Mesenchymal stem cell (in vitro differentiated cells and primary cell): ENCODE measurements around the gene ZBTB7C.
A peak's percentile ranks its signal among the peaks of the same experiment; 100 is the strongest.

ENCODE experiments used
- DNase-seq: peaks from one replicate; pipeline ENCODE4 v3.0.0-alpha.2; 2013
- H2AFZ ChIP-seq: one replicate; pipeline ENCODE4 v1.6.1; 2013; ENCODE audit warnings: low read depth, mild to moderate bottlenecking, control low read depth, inconsistent platforms, low read length, moderate library complexity
- H2AK5ac ChIP-seq: 2 replicates; pipeline ENCODE4 v1.6.1; 2013; ENCODE audit warnings: low read length, moderate library complexity, mild to moderate bottlenecking, inconsistent platforms; ENCODE audit not compliant: severe bottlenecking
- H2BK120ac ChIP-seq: one replicate; pipeline ENCODE4 v1.6.1; 2013; ENCODE audit warnings: low read depth, mild to moderate bottlenecking, inconsistent platforms, low read length, moderate library complexity
- H2BK12ac ChIP-seq, 2 experiments: one replicate each; pipeline ENCODE4 v1.6.1; 2013; ENCODE audit warnings: inconsistent platforms in 2 of 2, low read length in 2 of 2, mild to moderate bottlenecking in 2 of 2, moderate library complexity in 2 of 2, control low read depth in 1 of 2
- H2BK15ac ChIP-seq: one replicate; pipeline ENCODE4 v1.6.1; 2013; ENCODE audit warnings: mild to moderate bottlenecking, low read depth, inconsistent platforms; ENCODE audit not compliant: poor library complexity, severe bottlenecking
- H2BK5ac ChIP-seq: 2 replicates; pipeline ENCODE4 v1.6.1; 2013; ENCODE audit warnings: low read depth, mild to moderate bottlenecking, low read length, control low read depth, inconsistent platforms; ENCODE audit not compliant: poor library complexity, severe bottlenecking
- H3K14ac ChIP-seq, 2 experiments: one replicate each; pipeline ENCODE4 v1.6.1; 2013; ENCODE audit warnings: inconsistent platforms in 2 of 2, low read length in 2 of 2, control low read depth in 1 of 2, mild to moderate bottlenecking in 1 of 2, moderate library complexity in 1 of 2
- H3K18ac ChIP-seq, 2 experiments: one replicate each; pipeline ENCODE4 v1.6.1; 2013; ENCODE audit warnings: inconsistent platforms in 2 of 2, low read length in 2 of 2, control low read depth in 1 of 2, low read depth in 1 of 2, mild to moderate bottlenecking in 1 of 2
- H3K23ac ChIP-seq, 2 experiments: one replicate each; pipeline ENCODE4 v1.6.1; 2013; ENCODE audit warnings: inconsistent platforms in 2 of 2, low read length in 2 of 2, mild to moderate bottlenecking in 2 of 2, moderate library complexity in 2 of 2, control low read depth in 1 of 2
- H3K27ac ChIP-seq: 2 replicates; pipeline ENCODE4 v1.5.1; 2013; ENCODE audit warnings: mild to moderate bottlenecking, moderate library complexity, low read length, control low read depth, inconsistent platforms; ENCODE audit not compliant: poor library complexity, severe bottlenecking
- H3K27me3 ChIP-seq, 2 experiments: 2 replicates each; pipeline versions ENCODE4 v1.6.1 to v1.7.0; 2013; ENCODE audit warnings: low read length in 2 of 2, mild to moderate bottlenecking in 2 of 2, moderate library complexity in 2 of 2, control low read depth in 1 of 2, inconsistent platforms in 1 of 2; ENCODE audit not compliant: control insufficient read depth in 1 of 2, insufficient read depth in 1 of 2
- H3K36me3 ChIP-seq, 2 experiments: 2 replicates each; pipeline versions ENCODE4 v1.6.1 to v1.7.0; 2013; ENCODE audit warnings: low read length in 2 of 2, control low read depth in 1 of 2, inconsistent platforms in 1 of 2, low read depth in 1 of 2, mild to moderate bottlenecking in 1 of 2; ENCODE audit not compliant: insufficient read depth in 2 of 2, control insufficient read depth in 1 of 2
- H3K4ac ChIP-seq, 2 experiments: one replicate each; pipeline ENCODE4 v1.6.1; 2013; ENCODE audit warnings: inconsistent platforms in 2 of 2, low read length in 2 of 2, mild to moderate bottlenecking in 2 of 2, moderate library complexity in 2 of 2, control low read depth in 1 of 2, low read depth in 1 of 2
- H3K4me1 ChIP-seq: 2 replicates; pipeline ENCODE4 v1.6.1; 2013; ENCODE audit warnings: low read depth, low read length, control low read depth; ENCODE audit not compliant: control insufficient read depth, insufficient read depth
- H3K4me2 ChIP-seq: 2 replicates; pipeline ENCODE4 v1.6.1; 2013; ENCODE audit warnings: low read length, mild to moderate bottlenecking, inconsistent platforms; ENCODE audit not compliant: poor library complexity, severe bottlenecking
- H3K4me3 ChIP-seq, 2 experiments: 2 replicates each; pipeline versions ENCODE4 v1.5.1 to v1.7.0; 2013; ENCODE audit warnings: low read length in 2 of 2, mild to moderate bottlenecking in 2 of 2, control low read depth in 1 of 2, low read depth in 1 of 2; ENCODE audit not compliant: insufficient read depth in 1 of 2
- H3K79me1 ChIP-seq: replicated peaks from 2 replicates; pipeline ENCODE4 v1.6.1; 2013; ENCODE audit warnings: mild to moderate bottlenecking, control low read depth, low read length, inconsistent platforms; ENCODE audit not compliant: poor library complexity, severe bottlenecking
- H3K9ac ChIP-seq: 2 replicates; pipeline ENCODE4 v1.7.0; 2013; ENCODE audit warnings: mild to moderate bottlenecking, low read length, moderate library complexity
- H3K9me3 ChIP-seq: 2 replicates; pipeline ENCODE4 v1.7.0; 2013; ENCODE audit warnings: mild to moderate bottlenecking, low read length; ENCODE audit not compliant: control insufficient read depth
- H4K8ac ChIP-seq: one replicate; pipeline ENCODE4 v1.6.1; 2013; ENCODE audit warnings: inconsistent platforms, mild to moderate bottlenecking, low read length, moderate library complexity
- H4K91ac ChIP-seq: one replicate; pipeline ENCODE4 v1.6.1; 2013; ENCODE audit warnings: mild to moderate bottlenecking, low read length, inconsistent platforms
- WGBS: methylation state at CpG from one replicate; pipeline ENCODE4 v1.1.7; 2013; ENCODE audit warnings: mixed read lengths; 5-methylcytosine and 5-hydroxymethylcytosine counted together

Gene ZBTB7C

DNA sequence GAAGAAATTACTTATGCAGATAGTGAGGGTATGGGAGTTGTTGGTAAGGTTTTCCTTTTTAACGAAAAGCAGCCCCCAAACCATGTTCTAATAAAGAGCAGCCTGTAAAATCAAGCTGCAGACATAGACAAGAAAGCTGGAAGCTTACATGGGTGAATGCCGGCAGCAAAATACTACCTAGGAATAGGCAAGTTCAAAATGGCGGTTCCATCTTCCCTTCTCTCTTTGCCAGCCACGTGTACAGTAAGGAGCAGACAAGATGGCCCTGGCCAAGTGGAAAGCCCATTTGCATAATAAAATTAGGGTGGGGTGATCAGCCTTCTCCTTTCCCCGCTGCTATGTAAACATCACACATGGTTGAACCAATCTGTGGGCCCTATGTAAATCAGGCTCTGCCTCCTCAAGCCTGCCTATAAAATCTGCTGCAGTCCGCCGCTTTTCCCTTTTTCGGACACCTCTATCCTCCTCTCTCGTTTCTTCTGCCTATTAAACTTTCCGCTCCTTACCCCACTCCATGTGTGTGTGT lies 155.0 kb downstream of the ZBTB7C start:
- no peak overlapping the region for H3K9ac ChIP-seq
- no peak overlapping the region for H2AK5ac ChIP-seq
- H3K4ac ChIP-seq: no peak overlapping the region
- no peaks in the 10 kb centered on the region for H3K79me1 ChIP-seq
- peaks cover 7% of the 10 kb centered on the region for H3K9me3 ChIP-seq
- no peak overlapping the region for H4K91ac ChIP-seq
- no peak overlapping the region for H3K4me2 ChIP-seq
- peaks cover 0 to 29% of the 10 kb centered on the region in 2 experiments for H3K27me3 ChIP-seq
- H3K27ac ChIP-seq: no peak overlapping the region
- no peak overlapping the region for H2BK12ac ChIP-seq
- no peak for DNase-seq
- no peak overlapping the region for H3K4me3 ChIP-seq
- H3K36me3 ChIP-seq: no peaks in the 10 kb centered on the region
- H4K8ac ChIP-seq: no peak overlapping the region
- no peak overlapping the region for H3K14ac ChIP-seq
- H2BK15ac ChIP-seq: no peak overlapping the region
- H3K4me1 ChIP-seq: no peaks in the 10 kb centered on the region
- no peak overlapping the region for H3K18ac ChIP-seq
- no peak overlapping the region for H2AFZ ChIP-seq
- H2BK5ac ChIP-seq: no peak overlapping the region
- 84% methylated on average over 10 of the region's 10 CpGs for WGBS
- no peak overlapping the region for H2BK120ac ChIP-seq
- no peak overlapping the region for H3K23ac ChIP-seq

DNA sequence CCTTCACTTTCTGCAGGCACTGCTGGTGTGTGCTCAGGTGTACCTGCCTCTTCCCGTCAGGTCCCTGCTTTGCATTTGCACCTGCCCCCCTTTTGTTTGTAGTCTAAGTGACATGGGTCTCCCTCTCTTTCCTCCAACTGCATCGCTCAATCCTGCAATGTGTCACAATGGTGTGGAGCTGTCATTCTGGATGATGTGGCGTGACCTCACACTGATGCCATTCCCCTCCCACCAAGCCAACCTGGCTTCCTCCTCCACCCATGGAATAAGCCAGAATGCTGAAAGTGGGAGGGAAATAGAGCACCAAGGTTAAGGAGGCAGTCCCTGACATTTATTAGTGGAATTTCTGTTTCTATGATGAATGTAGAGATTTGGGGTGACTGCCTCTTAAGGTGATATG lies 156.7 kb downstream of the ZBTB7C start:
- Histone ChIP-seq H2BK12ac (no peak overlapping the region), H4K8ac (no peak overlapping the region), H3K79me1 (no peaks in the 10 kb centered on the region), H3K14ac (peak overlapping the region in 1 of 2 experiments; percentile 0), H3K27ac (no peak overlapping the region), H2AFZ (no peak overlapping the region), H2AK5ac (no peak overlapping the region), H3K4me2 (no peak overlapping the region), H3K4me3 (no peak overlapping the region), H3K4ac (no peak overlapping the region), H3K27me3 (peaks cover 0 to 29% of the 10 kb centered on the region in 2 experiments), H4K91ac (no peak overlapping the region), H3K23ac (no peak overlapping the region), H2BK15ac (no peak overlapping the region), H3K36me3 (no peaks in the 10 kb centered on the region), H3K18ac (no peak overlapping the region), H3K4me1 (no peaks in the 10 kb centered on the region), H2BK5ac (no peak overlapping the region), H2BK120ac (no peak overlapping the region), H3K9ac (no peak overlapping the region), H3K9me3 (peaks cover 7% of the 10 kb centered on the region)
- 80% methylated on average over 1 of the region's 3 CpGs for WGBS
- DNase-seq: no peak

DNA sequence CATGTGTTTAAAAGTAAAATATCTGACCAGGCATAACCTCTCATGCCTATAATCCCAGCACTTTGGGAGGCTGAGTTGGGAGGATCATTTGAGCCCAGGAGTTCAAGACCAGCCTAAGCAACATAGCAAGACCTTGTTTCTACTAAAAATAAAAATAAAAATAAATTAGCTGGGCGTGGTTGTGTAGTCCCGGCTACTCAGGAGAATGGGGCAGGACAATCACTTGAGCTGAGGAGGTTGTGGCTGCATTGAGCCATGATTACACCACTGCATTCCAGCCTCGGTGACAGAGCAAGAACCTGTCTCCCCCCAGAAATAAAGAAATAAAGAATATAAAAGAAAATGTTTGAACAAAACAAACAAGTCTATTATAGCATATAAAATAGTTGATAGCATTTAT lies 158.3 kb downstream of the ZBTB7C start:
- Histone ChIP-seq H3K23ac (no peak overlapping the region), H2BK120ac (no peak overlapping the region), H2BK12ac (no peak overlapping the region), H3K4ac (no peak overlapping the region), H3K9me3 (no peaks in the 10 kb centered on the region), H3K14ac (no peak overlapping the region), H2BK15ac (no peak overlapping the region), H3K18ac (no peak overlapping the region), H3K27me3 (peaks cover 0 to 29% of the 10 kb centered on the region in 2 experiments), H3K4me3 (no peak overlapping the region), H3K4me1 (no peaks in the 10 kb centered on the region), H2BK5ac (no peak overlapping the region), H4K8ac (no peak overlapping the region), H2AFZ (no peak overlapping the region), H2AK5ac (no peak overlapping the region), H3K36me3 (no peaks in the 10 kb centered on the region), H3K9ac (no peak overlapping the region), H3K79me1 (no peaks in the 10 kb centered on the region), H4K91ac (no peak overlapping the region), H3K27ac (no peak overlapping the region), H3K4me2 (no peak overlapping the region)
- WGBS: 86% methylated on average over 2 of the region's 3 CpGs
- no peak for DNase-seq

DNA sequence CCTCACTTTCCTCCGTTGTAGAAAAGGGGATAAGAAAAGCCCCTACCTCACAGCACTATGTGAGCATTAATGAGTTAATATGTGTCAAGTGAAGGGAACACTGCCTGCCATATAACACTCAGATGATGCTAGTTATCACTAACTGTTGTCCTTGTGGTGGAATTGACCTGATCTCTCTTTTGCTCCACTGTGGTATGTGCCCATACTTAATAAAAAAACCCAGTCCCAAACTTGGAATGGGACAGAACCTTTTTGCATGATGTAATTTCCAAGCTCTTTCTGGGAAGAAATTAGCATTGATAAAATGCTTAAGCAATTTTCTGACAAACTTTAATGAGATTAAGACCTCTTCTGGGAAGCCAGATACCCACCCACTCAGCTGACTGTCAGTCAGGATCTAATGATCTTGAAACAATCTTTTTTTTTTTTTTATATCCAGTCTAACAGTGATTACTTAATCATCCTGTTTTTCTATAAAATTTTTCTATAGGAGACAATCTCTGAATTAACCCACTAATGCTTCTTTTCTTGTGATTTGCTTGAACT lies 158.7 kb downstream of the ZBTB7C start:
- H3K23ac ChIP-seq: no peak overlapping the region
- H2BK12ac ChIP-seq: no peak overlapping the region
- no peak for DNase-seq
- H3K9ac ChIP-seq: no peak overlapping the region
- WGBS: no CpG with 5 or more reads among the region's 1 CpG
- H3K79me1 ChIP-seq: no peaks in the 10 kb centered on the region
- H2AK5ac ChIP-seq: no peak overlapping the region
- H2BK5ac ChIP-seq: no peak overlapping the region
- no peak overlapping the region for H2BK15ac ChIP-seq
- H3K18ac ChIP-seq: no peak overlapping the region
- no peak overlapping the region for H3K4ac ChIP-seq
- H2BK120ac ChIP-seq: no peak overlapping the region
- H3K14ac ChIP-seq: no peak overlapping the region
- no peaks in the 10 kb centered on the region for H3K4me1 ChIP-seq
- no peak overlapping the region for H3K4me3 ChIP-seq
- no peak overlapping the region for H4K8ac ChIP-seq
- no peak overlapping the region for H3K27ac ChIP-seq
- H3K36me3 ChIP-seq: no peaks in the 10 kb centered on the region
- no peaks in the 10 kb centered on the region for H3K9me3 ChIP-seq
- H2AFZ ChIP-seq: no peak overlapping the region
- H3K27me3 ChIP-seq: peaks cover 0 to 29% of the 10 kb centered on the region in 2 experiments
- H4K91ac ChIP-seq: no peak overlapping the region
- no peak overlapping the region for H3K4me2 ChIP-seq
